GM21529 (cell line): ENCODE measurements around the gene ITPR2.

ENCODE experiments used
- ATAC-seq: cut with Tn5 transposase; IDR thresholded peaks from one replicate; pipeline ENCODE4 v1.9.1; 2021; ENCODE audit not compliant: unreplicated experiment

Gene ITPR2

DNA sequence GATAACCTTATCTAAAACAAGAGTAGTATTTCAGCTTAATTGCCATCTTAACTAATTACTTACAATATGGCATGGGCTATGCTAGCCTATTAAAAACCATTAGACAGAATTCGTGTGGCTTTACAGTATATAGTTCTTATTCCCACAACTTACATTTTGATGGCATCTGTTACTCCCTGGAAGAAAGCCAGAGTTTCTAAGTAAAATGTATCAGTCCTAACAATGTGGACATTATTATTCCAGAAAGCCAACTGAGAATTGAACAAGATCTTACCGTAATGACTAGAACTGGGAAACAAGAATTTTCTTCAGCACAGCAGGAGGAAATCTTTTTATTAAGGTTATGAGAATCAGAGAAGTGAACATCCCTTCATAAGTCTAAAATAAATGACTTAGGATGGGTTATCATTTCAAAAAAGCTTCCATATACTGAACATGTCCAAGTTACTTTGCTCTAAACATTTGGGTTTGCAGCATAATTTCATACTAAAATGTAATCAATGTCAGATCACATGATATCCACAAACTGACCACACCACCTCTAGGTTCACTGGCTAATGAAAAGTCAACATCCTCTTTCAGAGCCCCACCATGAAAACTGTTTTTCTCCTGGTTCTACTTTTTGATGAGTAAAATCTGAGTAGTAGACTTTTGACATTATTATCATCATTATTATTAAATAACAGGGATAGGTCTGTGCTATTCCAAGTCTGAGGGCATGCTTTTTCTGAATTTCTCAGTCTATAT, 457.9 kb downstream of the ITPR2 start:
- no peak for ATAC-seq

DNA sequence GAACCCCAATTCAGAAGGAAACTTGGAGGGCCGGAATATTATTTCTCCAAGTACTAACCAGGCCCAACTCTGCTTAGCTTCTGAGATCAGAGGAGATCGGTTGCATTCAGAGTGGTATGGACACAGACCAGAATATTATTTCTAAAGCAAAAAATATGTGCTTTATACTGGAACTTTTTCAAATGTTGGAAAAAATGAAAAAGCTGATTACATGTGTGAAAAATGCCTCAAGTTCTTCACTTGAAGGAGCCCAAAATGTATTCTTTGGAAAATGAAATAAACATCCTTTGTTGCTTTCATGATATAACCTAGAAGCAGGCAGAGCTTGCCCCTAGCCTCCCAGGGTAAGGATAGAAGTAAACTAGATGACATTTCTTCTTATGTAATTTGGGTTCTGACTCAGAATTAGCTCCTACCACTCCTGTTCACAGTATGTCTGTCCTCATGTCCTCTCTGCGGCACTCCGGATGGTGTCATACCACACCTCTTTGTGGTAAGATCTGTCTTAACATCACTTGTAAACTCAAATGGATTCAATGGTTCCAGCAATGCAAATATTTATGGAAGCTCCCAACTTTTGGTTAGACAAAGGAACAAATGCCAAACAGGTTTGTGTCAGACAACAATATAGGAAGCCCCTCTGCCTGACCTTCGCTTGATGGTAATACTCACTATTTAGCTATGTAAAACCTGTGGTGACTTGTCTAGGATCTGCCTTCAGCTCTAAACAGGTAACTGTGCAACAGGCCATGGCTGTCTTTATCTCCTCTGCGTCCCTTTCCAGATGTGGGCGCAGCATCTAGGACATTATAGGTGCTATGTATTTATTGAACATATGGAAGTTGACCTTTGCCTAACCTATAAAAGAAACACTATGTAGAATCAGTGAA, 459.1 kb downstream of the ITPR2 start:
- no peak for ATAC-seq

DNA sequence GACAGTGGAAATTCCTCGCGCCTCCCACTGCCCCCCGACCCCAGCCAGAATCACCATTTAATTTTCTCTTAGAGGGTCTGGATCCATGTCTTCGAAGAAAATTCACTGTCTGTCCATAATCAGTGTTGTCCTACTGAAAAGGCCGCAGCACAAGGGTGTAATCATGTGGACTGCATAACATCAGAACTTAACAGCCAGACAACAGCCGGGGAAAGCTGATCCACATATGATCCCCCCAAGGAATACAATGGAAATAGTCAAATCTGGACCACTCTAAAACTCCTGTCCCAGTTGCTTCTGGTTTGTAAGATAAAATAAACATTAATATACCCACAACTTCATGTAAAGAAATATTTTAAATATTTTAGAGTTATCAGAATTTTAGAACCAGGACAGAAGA, 460.1 kb downstream of the ITPR2 start:
- ATAC-seq, result no peak

DNA sequence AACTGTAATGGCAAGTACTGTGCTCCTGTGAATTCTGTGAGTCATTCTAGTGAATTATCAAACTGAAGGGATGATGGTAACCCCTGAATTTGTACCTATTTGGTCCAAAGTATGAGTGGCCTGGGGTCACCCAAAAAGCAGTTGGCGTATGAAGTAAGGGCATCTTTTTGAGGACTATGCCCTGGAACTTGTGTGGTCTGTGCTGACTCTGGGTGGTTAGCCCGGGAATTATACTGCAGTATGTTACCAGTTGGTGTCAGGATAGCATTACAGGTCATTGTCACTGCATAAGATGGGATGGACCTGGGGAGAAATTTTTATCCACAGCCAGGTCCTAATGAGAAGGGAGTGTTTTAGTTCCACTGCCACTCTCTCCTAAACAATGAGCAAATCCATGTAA, 462.9 kb downstream of the ITPR2 start:
- no peak for ATAC-seq

DNA sequence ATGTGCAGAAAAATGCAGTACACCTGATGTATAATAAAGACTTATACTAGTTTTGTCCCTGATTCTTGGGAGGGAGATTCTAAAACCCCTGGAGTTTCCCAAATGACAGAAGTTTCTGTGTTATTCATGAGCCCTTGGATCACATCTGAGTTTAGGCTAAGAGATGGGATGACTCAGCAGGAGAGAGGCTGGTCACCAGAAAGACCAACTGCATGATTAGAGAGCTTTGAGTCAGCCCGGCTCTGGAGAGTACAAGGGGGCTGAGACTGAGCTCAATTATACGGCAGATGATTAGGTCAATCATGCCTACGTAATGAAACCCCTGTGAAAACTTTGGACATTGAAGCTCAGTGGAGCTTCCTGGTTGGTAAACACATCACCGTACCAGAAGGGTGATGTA, 463.4 kb downstream of the ITPR2 start:
- no peak for ATAC-seq

DNA sequence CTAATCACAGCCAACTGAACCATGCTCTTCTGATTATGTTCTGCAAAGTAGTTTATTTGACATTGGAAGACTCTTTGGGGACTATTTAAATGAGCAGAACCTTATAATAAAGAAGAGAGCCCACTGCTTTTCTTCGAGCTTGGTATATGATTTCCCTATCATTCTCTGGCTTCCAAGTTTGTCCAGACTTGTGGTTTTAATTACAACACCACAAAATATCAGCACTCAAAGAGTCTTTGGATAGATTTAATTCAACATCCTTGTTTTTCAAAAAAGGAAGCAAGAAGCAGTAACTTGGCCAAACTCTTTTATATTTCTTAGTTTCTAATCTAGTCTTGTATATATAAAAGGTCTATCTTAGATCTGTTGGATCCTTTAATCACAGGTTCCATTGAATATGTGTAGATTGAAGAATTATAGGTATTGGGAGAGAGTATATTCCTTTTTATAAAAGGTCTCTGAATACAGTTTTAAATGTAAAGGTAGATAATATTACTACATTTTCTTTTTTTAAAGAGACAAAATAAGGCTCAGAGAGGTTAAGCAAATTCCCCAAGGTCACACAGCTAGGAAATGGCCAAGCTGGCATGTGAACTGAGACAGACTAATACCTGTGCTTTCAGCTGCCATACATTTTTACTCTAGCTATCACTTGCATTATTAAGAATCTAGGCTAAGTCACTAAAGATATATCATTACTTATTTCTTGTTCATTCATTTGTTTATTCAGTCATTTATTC, 464.8 kb downstream of the ITPR2 start:
- no peak for ATAC-seq

DNA sequence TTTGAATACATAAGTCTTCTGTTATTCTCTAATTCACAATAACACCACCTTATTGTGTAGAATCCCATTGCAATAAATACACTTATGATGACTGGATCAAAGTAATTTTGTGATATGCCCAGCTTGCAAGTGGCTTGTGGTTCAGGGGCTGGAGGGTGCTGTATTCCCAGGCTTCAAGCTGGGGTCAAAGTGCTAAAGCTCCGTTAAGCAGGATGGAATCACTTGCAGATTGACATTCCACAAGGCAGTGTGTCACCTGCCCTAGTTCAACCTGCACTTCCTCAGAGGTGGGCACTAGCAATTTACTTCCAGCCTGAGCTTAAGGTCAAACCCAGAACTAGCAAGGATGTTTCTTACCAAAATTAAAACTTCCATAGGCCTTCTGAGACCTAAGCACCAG, 471.0 kb downstream of the ITPR2 start:
- ATAC-seq, result no peak

DNA sequence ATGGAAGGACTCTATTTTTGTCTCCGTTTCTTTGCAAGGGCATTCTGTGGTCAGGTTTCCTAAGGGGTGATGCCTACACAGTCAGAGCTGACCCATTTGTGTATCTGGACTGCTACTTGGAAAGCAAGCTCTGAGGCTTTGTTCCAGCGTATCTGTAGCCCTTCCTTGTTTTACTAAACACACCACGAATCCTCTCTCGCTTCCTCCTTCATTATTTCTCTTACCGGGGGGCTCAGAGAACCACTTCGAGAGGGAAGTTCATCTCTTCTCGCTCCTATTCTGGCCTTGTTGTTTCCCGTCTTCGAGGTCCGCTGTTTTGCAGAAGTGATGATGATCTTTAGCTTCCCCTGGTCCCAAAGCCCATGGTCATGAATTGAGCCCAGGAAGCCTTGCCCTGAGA, 472.9 kb downstream of the ITPR2 start:
- no peak for ATAC-seq

DNA sequence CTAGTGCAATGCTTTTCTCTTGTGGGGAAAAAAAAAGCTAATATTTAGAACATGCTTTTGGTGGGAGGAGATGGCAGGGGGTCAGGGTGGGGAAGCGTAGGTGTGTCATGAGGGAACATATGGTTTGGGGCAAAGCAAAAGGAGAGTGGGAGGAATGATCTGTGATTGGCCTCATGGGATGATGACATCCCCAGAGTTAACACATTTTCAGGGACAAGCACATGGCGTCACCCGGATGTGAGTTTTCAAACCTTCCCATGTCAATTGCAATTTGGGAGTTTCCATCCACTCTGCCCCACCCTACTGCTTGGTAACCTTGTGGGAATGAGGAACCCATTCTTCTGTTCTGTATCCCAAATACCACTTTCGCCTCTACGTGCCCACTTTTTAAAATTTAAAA, 473.4 kb downstream of the ITPR2 start:
- no peak for ATAC-seq

DNA sequence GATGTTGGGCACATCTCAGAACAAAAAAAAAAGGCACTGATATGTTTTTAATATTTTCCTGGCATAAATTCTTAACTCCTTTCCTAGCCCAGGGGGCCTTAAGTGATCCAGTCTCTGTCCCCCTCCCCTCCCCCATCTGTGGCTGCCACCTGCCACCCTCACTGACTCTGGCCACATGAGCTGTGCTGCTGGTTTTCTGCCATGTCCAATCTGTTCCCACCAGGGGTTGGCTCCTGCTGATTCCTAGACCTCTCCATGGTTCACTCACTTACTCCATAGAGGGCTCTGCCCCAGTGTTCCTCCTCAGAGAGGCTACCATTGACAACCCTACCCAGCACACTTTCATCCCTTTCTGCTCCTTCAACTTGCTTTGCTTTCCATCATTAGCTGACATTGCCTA, 474.3 kb downstream of the ITPR2 start:
- no peak for ATAC-seq

DNA sequence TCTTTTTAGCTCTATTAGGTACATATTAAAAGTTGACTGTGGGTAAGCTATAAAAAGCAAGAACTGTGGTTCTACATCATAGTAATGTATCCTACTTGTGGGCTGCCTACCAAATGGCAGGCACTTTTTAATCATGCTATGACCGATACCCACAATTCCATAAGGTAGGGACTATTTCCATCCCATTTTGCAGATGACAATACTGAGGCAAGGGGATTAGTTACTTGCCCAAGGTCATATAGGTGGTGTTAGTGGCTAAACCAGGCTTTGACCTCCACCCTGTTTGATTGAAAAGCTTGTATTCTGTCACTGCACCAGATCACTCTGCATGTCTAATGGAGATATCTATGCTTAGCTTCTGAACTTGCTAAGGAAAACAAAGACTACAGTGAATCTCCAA, 485.7 kb downstream of the ITPR2 start:
- ATAC-seq, result no peak

DNA sequence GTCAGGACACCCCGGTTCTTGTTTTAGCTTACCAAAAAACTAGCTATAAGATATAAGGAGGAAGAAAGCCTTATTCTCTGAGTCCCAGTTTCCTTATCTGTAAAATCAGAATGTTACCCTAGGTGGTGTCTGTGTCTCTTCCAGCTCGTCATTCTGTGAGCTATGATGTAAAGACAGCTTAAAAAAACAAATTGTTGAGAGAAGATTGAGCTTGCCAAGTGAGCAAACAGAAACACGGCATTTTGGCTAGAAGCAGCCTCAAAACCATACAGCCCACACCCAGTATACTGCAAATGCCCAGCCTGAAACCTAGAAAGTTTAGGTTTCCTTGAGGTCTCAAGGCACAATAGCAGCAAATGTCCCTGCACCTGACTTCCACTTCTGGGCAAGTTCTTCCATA, 486.3 kb downstream of the ITPR2 start:
- ATAC-seq, result no peak

DNA sequence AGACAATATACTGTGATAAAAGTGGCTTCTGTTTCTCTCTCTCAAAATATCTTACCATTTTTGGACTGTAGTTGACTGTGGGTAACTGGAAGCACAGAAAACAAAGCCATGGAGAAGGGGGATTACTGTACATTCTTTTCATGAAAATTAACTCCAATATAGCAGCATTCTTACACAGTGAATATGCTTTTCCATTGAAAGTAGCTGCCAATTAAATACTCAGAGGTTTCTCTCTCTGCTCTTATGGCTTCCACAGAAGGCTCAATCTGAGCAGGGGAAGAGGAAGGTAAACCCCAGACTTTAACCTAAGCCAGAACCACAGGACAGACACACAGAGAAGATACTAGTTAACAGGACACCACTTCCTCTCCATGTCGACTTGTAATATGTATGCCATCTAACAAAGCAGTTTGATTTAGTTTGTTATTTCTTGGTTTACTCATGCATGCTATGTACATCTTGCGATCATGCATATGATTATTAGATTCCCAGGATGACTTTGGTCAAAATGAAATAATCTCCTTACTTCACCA, 487.5 kb downstream of the ITPR2 start:
- ATAC-seq, result no peak

DNA sequence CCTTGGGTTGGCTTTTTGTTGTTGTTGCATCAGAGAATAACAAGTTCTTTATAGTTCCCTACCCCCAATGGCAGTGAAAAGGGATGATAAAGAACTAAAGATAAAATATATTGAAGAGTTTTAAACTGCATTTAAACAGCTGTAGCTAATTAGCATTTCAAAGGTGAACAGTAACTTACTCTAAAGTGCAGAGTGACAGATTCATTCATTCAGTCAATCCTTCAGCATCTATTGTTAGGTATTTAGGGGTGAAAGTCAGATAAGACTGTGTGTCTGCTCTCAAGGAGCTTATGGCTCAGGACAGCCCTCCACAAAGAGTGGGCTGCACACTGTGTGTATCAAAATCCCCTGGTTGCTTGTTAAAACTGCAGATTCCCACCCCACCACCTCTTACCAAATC, 491.5 kb downstream of the ITPR2 start:
- ATAC-seq, result no peak

DNA sequence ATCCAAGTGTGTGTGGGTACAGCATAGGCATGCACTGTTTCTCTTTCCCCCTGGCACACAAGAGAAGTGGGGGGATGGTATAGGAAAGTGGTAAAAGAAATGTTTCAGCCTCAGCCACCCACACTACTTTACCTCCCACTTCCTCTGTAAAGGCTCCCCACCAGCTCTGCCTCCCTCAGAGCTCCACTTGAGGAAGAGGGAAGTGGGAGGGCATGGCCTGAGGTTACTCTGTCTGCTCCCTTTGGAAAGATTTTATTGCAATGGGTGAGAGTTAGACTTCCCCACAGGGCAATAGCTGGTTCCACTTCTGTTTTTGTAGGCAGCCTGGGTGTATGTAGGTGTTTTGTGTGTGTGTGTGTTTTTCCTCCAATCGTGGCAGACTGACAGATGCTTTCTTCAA, 492.3 kb downstream of the ITPR2 start:
- ATAC-seq, result peak; percentile 72

DNA sequence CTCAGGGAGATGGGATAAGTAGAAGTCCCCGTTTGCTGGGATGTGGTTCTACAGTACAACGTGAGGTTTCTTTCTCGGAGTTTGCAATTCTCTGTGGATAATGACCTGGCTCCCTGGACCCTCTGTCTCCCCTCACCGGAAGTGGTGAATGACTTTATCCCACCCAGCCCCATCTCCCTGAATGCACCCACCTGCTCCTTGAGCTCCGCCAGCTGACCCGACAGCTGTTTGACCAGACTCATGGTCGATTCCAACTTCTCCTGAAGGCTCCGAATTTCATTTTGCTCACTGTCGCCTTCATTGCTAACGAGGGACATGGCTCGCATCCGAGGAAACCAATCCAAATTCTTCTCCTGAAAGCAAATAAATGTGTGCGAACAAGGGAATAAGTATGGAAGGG, 493.0 kb downstream of the ITPR2 start:
- ATAC-seq, result no peak

DNA sequence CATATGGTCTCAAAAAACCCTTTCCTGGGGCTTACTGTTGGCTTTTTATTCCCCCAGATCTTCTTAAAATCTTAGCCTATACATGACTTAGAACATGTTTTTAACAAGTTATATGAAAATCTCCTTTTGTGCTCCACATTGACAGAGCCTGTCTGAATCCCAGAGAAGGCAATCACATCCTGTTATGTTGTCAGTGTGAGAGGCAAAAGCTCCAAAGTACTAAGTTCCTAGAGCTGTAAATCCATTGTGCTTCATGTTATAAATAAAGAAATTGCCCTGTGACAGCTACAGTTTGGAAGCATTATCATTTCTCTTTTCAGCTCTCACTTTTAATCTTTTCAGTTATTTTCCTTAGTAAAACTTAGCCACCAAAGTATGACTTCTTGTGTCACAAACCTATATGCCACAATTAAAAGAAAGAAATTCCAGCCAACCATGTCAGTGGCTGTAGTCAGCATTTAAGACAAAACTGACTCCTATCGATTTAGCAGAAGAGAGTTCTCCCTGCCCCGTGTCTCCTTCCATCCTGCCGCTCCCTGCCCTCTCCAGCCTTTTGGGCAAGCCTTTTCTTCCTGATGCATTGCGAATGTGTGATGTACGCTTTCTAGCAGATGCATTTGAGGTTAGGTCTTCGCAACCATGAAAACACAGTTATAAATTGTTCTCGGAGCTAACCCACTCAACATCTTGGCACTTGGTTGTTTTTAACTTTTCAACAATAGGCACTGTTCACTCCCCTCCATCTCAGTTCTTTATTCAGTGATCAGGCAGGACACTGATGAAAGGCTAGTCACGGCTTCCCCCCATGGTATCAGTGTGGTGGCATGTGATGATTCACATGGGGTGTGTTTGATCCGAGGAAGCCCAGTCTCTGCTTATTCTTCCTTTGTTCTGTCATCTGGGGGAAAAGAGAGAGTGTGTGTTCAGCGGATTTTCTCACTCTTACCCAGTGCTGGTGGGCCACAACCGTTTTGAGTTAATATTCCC, 494.1 kb downstream of the ITPR2 start:
- no peak for ATAC-seq

DNA sequence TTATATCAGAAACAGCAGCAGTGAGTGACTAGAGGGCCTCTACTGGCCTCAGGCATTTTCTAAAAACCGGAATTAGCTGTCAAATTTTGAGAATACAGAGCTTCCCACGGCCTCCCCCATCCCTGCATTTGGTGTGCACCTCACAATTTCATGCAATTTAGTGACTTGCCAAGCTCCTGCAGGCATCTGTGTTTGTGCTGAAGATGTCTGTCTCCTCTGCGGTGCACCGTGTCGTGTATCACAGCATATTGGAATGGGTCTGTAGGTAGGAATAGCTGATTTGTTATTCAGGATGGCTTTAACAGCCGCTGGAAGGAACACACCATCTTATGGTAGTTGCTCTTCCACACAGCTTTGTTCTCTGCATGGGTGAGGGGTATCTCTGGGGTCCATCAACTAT, 497.3 kb downstream of the ITPR2 start:
- ATAC-seq, result no peak

DNA sequence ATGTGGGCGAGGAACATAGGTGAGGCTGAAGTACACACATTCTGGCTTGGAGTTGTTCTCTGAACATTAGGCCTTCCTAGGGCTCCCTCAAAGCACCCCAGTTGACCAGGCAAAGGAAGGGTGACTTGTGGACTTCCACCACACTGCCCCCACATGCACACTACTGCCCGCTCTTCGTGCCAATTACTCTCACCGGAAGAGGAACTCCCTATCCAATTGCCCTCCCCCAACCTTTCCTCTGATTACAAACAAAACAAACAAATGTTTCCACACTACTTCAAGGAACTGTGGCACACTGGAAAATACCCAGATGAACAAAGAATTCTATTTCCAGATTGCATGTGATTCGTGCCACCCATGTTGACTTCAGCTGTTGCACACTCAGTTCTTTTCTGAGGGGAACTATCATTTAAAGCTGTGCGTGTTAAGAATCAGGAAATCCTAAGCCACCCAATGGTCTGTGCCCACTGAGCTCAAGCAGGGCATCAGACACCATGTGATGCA, 498.3 kb downstream of the ITPR2 start:
- no peak for ATAC-seq

DNA sequence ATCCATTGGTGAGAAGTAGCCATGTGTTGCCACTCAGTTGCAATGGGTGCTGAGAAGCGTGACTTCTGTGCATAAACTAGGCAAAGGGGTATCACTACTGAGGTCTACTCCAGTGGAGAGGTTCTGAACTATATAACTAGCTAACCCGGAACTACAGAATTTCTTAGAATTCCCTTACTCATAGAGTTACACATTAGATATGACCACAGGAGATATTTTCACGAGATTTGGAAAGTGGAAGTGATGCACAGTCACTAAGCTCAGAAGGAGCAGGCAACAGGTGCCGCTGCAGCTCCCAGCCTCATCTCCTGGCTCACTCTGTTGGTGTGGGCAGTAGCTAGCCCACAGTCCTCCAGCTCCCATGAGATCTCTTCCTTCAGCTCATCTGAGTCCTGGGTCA, 501.0 kb downstream of the ITPR2 start:
- no peak for ATAC-seq
